ENCODE results near the gene MOB3A.

The MOB3A gene

DNA sequence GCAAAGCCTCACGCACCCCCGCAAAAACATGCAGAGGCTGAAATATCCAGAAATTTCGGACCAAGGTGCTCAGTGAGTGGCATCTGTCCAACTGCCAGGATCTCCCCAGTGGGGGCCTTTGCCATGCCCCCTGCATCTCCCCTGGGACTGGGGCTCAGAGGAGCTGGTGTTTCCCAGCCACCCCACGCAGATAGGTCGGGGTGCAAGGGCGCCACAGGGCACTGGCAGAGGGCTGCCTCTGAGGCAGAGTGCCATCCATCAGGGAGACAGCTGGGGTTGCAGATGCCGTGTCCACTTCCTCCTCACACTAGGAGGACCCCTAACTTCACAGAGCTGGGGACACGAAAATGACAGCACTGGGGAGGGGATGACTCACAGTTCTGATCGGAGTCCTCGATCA is 26.9 kb upstream of the MOB3A start:
- DNase-seq = no peak

DNA sequence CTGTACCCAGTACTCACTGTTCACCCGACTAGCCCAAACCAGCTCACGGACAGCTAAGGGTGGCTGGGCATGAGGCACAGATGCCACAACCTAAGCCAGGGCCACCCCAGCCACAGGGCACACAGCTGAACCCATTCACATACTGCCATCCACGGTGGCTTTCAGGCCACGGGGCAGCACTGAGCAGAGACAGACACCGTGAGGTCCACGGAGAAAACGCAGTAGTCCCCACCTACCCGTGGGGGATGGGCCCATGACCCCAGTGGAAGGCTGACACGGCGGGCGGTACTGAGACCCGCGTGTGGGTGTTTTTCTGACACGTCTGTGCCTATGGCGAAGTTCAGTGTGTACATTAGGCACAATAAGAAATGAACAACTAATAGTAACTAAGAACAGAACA is 26.1 kb upstream of the MOB3A start:
- DNase-seq = no peak

DNA sequence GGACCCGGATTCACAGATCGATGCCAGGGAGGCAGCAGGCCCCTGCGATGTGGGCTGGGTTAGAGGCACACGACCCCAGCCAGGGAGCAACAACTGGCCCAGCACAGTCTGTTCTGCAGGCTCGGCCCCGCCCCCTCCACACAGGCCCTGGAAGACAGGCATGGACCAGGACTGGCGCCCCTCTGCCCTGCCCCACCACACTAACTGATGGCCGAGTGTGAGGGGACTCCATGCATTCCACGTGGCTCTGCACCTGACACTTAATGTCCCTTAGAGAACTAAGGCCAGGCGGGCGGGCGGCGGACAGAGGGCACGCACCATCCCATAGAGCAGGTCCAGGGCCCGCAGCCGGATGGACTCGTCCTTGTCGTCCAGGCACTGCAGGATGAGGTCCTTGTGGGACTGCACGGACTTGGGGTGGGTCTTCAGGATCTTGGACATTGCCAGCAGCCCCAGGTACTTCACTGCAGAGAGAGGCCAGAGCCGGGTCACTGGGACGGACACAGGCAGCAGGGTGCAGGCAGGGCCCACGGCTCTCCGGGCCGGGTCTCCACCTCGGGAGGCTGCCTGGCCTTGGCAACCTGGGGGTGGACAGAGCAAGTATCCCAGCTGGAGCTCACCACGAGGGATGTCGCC is 25.4 kb upstream of the MOB3A start:
- no peak for DNase-seq

DNA sequence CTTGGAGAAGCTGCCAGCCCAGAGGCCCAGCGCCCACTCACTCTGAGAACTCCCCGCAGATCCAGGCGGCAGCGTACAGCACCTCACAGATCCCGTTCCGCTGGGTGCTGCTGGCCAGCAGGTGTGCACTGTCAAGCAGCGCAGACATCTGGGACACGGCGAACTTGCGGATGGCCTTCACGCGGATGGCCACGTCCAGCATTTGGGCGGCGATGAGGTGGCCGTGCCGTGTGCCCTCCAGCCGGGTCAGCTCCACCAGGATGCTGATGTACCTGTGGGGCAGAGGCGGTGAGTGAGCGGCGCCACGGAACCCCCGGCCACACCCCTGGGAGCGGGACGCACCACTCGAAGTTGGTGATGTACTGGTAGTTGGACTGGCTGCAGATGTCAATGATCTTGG is 24.7 kb upstream of the MOB3A start:
- no peak for DNase-seq

DNA sequence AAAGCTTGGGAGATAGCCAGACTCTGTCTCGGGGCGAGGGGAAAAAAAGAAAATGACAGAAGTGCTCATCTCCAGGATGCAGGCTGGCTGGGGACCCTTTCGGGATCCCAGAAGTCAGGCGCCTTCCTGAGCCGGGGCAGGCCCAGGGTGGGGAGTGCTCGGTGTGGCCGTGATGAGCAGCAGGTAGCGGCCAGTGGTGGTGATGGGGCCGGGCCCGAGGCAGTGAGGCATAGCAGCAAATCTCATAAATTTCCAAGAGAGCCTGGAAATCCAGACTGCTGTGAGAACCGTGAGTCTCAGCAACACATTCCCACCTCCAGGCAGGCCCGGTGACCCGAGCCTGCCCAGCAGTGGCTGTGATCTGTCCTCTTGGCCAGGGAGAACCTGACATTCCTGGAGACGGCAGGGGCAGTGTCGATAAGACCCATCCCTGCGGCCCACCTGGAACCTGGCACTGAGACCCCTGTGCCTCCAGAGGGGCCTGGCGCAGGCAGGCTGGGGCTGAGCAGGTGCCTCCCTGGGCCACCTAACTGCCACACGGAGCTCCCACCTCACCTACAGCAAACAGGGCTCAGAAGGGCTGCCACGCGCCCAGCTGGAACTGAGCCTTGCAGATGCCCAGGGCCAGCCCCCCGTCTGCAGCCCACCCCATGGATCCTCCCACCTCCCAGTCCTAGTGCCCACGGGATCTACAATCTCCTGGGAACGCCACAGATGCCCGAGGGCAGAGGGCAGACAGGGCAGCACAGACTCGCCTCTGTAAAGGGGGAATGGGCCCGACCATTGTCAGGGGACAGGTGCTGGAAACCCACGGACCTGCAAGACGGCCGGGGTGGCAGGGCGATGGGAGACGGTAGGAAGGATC is 24.0 kb upstream of the MOB3A start:
- DNase-seq = no peak

DNA sequence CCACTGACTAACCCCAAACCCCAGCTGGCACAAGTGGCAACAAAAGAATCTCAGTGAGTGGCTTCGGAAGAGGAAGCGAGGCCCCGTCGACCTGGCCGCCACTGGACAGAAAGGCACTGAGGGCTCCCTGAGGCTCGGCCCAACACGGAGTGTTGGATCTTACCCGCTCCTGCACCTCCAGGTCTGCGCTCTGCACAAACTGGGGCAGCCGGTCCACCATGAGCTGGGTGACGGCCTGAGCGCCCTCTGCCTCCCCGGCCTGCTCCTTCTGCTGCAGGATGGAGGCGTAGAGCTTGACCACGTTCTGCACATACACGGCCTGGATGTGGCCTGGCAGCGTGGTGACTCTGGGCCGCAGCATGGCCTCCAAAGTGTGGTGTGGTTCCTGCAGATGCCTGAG is 22.3 kb upstream of the MOB3A start:
- DNase-seq = no peak

DNA sequence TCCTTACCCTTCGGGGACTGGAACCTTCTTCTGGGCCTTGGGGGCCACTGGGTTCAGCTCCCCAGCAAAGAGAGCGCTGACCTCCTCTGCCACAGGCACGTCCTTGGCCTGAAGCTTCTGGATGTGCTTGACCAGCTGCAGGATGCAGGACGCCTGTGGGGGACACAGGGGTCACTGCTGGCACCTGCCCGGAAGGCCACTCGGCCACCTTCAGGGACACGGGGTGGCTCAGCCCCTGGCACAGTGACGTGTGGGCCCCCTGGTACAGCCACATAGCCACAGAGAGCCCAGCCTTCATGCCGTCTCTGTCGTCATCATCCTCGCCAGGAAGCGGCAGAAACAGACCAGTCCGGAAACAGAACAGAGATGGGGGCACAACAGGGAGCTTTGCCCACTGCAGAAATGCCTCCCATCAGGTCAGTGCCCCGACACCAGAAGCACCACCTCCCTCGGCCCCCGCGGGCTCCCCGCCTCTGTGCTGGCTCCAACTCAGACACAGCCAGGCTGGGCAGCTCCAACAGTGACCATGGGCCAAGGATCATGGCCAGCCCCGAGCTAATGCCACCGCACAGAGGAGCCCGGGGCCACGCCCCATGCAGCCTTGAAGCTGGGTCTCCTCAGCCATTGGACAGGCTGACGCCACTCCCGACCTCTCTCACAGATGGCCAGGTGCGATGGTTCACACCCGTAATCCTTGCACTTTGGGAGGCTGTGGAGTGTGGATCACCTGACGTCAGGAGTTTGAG is 21.3 kb upstream of the MOB3A start:
- DNase-seq = no peak

DNA sequence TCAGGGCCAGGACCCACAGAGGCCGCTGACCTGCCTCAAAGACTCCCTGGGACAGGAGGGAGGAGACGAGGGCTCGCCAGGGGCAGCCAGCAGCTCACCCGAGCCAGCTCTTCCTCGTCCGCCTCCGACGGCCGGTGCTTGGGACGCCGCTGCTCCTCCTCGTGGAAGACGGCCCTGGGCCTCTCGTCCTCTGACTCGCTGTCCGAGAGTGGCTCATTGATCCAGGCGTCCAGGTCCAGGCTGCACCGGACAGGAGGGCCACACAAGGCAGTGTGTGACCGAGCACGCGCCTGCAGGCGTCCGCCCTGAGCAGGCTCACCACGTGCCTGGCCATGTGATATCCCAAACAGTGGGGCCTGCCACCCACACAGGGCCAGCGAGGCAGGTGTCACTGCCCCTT is 20.4 kb upstream of the MOB3A start:
- DNase-seq = no peak

DNA sequence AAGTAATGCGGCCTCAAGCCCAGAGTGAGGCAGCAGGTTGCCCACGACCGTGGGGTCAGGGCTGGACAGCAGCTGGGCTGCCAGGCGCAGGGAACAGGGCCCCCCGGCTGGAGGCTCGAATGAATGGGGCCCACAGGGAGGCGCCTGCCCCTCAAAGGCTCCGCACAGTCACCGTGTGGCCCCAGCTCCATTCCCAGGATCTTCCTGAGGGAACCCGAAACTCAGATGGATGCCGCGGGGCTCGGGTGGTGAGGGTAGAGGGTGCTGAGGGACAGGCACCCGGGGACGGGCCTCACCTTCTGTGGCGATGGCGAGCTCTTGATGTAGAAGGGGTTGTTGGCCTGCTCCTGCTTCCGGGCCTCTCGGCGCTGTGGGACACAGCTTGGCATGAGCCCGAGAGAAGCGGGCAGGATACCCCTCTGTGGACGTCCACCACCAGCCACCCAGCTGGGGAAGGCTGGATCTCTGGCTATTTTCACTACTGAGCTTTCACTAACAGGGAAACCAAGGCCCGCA is 19.8 kb upstream of the MOB3A start:
- no peak for DNase-seq

DNA sequence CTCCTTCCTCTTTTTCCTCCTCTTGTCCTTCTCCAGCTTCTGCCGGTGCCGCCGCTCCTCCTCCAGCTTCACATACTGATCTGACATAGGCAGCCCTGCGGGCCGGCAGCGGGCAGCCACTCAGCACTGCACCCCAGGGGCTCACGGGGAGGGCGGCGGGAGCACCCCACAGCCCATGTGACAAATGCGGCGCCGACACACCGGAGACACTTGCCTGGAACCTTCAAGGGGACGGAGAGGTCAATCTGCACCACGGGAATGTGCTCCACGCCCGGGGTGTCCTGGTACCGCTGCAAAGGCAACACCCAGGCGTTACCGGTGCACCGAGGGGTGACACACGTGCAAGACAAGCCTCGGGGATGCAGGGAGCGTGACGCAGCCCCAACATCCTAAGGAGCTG is 19.2 kb upstream of the MOB3A start:
- DNase-seq = no peak

DNA sequence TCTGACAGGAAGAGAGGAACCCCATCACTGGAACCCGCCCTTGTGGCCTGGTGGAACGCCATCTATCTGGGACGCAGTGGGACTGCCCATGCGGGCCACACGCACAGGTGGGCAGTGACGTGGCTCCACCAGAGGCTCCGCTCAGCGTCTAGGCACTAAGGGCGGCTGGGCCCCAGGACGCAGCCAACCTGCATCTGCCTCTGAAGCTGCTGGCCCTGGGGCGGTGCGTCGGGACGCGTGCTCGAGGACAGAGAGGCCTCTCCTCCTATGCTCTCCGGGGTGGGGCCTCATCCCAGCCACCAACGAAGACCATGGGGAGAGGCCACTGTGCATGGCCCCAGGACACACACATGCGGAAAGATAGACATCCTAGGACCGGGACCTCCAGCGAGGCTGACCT is 18.7 kb upstream of the MOB3A start:
- no peak for DNase-seq

DNA sequence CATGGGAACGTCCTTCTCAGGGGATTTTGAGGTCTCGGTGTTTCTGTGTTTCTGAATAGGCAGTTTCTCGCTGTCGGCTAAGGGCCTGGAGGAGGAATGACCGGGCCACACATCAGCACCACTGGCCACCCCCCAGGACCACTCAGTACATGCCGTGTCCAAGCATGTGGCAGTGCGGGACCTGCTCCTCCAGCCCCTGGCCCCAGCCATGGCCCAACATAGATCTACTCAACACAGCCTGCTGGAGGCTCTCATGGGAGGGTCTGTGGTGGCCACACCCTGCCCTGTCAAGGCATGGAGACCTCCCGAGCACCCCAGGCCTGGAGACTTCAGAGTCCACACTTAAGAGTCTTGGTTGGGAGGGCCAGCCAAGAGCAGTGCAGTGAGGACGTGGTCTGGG is 18.1 kb upstream of the MOB3A start:
- no peak for DNase-seq

DNA sequence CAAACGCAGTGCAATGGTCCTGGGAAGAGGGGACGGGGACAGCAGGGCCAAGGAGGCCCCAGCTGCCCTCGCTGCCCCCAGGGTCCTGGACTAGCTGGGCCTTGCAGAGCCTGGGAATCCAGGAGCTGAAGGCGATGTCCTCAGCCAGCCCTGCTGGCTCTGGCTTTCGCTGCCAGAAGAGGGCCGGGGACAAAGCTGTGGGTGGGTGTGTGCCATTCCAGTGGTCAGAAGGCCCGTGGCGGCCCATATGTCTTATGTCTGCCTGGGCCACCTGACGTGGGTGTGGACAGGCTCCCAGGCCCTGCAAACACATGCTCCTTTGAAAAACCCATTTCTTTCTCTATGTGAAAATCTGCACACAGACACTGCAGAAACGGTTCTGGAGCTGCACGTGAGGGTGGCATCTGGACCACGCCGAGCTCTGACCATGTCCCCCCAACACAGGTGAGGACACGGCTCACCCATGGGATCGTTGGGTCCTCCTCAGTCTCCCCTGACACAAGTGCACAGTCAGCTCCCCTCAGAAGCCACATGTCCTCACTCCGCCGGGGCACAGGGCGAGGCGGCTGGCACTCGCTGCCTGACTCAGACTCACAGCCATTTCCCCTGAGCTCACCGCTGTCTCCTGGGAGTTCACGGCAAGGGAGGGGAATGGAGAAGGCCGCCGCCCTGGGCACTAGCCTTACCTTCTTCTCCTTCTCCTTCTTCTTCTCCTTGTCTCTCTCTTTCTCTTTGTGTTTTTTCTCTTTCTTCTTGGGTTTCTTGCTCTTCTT is 17.5 kb upstream of the MOB3A start:
- DNase-seq = no peak

DNA sequence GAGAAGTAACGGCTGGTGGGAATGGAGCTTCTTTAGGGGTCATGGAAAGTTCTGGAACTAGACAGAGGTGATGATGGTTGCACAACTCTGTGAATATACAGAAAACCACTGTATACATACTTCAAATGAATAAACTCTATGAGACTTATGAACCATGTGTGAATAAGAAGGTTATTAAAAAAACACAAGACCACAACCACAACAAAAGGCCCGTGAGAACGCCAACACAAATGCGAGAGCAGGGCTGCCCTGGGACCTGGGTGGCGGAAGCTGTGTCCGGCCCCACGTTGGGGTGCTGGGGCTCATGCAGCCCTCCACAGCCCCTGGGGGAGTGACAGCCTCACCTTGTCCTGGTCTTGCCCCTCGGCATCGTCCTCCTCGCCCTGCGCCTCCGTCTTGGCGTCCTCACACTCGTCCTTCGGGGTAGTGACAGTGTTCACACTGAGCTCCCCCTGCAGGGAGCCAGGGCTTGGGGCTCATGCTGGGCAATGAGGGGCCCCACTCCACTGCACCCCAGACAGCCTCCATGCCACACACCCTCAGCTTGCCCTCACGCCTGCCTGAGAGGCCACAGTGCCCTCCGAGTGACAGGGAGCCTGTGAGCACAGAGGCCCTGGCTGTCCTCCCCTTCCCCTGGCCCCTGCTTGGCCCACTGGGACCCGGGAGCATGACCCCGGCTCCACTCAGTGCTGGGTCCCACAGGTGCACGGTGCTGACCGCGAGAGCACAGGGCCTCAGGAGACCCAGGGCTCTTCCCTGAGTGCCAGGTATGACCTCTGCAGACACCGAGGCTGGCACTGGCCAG is 16.6 kb upstream of the MOB3A start:
- no peak for DNase-seq

DNA sequence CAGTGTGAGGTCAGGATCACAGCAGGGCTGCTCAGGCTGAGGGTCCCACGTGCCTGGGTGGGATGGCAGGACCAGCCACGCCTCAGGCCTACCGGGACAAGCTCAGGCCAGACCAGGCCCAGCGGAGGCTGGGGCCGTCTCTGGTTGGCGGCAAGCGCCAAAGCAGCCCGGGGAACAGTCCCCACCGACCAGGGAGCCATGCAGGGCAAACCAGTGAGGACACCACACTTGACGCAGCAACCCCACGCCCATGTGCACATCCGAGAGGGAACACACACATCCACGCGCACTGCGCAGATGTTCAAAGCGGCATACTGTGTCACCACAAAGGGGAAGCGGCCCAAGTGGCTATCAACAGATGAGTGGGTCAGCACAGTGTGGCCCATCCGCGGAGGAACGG is 15.8 kb upstream of the MOB3A start:
- DNase-seq = no peak

DNA sequence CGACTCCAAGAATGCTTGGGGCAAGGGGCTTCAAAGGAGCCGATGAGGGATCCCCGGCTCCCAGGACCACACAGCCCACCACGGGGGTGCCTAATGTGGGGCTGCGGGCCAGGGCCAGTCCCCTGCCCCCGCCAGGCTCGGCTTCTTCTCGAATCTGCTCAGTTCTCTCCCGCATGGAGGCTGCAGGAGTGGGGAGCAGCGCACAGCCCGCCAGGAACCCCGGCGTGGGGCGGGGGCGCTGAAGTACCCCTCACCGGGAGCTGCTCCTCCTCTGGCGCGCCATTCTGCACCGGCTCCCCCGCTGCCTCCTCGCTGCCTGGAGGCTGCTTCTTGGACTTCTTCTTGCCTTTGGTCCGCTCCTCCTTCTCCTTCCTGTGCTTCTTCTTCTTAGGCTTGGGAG is 15.3 kb upstream of the MOB3A start:
- no peak for DNase-seq

DNA sequence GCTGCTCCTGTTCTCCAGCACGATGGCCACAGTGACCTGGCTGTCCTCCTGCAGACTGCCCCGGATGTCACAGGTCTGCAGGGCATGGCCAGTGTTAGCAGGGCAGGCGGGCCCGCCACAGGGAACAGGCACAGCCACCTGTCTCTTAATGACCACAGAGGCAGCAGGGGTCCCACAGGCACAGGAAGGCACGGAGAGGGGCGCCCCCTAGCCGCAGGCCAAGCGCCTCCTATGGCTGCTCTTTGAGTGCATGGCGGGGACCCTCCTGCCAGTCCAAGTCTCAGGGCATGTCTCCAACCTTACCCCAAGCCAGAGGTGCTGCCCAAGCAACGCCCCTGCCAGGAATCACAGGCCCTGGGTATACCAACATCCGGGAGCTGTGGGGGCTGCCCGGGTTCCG is 14.7 kb upstream of the MOB3A start:
- DNase-seq = no peak

DNA sequence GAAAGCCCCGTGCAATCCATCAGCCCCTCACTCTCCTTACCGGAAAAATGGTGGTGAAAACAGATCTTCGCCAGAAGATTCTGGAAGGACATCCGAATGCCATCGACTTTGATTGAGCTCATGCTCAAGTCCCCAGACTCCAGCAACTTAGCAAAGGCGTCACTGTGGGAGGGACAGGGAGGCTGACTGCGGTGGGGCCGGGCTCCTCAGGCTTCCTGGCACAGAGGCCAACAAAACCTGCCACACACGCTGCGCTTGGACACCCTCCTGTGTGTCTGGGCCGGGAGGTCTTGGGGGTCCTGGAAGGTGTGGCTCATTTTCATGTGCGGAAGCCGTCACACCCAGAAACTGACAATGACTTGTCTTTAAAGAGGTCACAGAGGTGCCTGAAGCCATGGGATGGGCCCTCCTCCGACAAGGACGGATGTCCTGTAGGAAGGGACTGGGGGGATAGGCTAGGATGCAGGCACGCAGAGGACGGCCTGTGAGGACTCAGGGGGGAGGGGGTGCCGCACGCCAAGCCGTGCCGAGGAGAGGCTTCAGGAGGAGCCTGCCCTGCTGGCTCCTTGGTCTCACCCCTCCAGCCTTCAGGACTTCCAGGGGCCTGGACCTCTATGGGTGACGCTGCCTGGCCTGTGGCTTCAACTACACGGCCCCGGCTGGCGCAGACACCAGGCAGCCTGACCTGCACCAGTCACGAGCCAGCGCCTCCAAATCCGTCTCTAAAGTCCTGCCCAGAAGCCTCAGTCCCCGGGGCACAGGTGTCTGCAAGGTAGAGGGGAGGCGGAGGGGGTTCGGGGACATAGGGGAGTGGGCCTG is 13.1 kb upstream of the MOB3A start:
- DNase-seq = no peak

DNA sequence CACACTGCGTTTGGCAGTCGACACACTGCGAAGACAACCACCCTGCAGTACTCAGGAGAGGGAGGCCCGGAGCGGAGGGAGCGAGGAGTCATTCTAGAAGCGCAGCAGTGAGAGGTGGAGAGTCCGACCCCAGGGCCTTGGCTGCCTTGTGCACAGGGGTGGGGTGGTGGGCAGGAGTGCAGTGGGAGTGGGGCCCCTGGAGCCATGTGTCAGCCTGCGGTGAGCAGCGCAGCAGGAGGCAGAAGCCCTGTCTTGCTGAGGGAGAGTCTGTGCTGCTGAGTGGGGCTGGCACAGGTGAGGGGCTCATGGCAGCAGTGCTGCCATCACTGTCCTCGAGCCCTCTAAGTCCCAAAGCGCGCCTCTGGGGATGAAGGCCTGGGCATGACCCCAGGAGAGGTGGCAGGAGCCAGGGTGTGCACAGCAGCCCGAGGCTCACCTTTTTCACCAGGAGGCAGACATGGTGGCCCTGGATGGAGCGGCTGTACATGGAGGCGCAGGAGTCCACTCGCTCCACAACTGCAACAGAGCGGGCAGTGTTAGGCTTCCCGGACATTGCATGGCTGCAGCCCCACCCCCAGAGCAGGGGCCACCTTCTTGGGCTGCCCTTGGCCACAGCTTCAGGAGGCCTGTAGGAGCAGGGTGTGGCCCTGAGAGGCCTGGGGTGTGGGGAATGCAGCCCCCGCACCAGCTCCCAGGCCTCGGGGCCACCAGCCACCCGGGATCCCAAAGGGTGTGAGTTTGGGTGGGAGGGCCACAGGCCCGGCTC is 12.3 kb upstream of the MOB3A start:
- no peak for DNase-seq

DNA sequence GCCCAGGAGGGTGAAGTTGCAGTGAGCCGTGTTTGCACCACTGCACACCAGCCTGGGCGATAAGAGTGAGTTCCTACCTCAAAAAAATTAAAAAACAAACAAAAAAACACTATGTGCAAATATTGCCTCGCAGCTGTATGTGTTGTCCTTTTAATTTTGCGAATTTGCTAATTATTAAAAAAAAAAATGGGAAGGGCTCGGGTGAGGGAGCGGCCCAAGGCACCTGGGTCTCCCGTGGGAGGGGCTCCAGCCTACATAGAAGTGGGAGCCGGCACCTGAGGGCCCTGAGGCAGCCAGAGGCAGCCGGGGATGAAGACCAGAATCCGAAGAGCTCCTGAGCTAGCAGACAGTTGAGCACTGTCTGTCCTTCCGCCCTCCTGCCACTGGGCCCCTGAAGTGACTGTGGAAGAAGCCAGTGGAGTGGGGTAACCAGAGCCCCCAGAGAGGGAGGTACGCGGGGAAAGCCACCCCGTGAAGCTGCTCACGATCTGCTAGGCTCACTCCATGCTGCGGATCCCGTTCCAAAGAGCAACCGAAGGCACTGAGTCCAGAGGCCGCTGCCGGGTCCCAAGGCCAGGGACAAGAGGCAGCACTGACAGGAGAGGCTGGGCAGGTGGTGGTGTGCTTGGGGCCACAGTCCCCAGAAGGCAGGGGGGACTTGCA is 7.0 kb upstream of the MOB3A start:
- no peak for DNase-seq

Data from hematopoietic multipotent progenitor cell treated with erythropoietin and hydrocortisone succinate and interleukin-3 and kit ligand, for 6 days (in vitro differentiated cells).